ENCODE results near the gene CYP27A1. TPM values are rescaled to one million over a fixed set of nuclear protein-coding genes. Genes with fewer than 3 reads are reported as not detected.

CYP27A1 gene
- total and polyA plus RNA-seq, 4 donors: 112 to 354 (median 305) TPM

DNA sequence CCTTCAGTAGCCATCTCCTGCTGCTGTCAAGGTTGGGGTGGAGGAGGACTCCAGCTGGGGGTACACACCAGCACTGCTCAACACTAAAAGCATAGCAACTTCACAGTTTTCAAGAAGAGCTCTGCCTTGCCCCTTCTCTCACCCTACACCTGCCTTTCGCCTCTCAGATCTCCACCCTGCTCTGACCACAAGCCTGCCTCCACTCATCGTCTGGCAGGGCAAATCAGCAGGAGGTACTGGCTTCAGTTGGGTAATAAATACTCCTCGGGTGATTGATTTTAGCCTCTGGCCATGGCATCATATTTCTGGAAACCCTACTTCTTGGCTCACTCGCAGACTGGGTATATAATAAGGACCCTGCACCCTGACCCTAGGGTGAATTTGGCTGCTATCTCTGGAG, 52.7 kb downstream of the CYP27A1 start:
- DNase-seq (ENCODE audit: low spot score): no peak
- Histone ChIP-seq H3K27me3 (ENCODE audit: control insufficient read depth in 4 of 4, insufficient read depth in 4 of 4, low read length in 3 of 4) (no peaks in the 10 kb centered on the region), H3K27ac (ENCODE audit: low read depth in 1 of 2, low read length in 2 of 2) (no peak overlapping the region), H3K4me3 (ENCODE audit: low read depth in 1 of 3, low read length in 3 of 3) (no peak overlapping the region), H3K9me3 (ENCODE audit: control insufficient read depth in 4 of 4, low read length in 3 of 4) (peaks cover 0 to 4% (median 0%) of the 10 kb centered on the region in 4 donors), H3K36me3 (ENCODE audit: control insufficient read depth in 4 of 4, insufficient read depth in 3 of 4, low read depth in 1 of 4, low read length in 3 of 4) (no peaks in the 10 kb centered on the region), H3K9ac (ENCODE audit: low read depth in 1 of 2, low read length in 2 of 2) (no peak overlapping the region), H3K4me1 (ENCODE audit: control insufficient read depth in 4 of 4, insufficient read depth in 4 of 4, low read length in 3 of 4) (no peaks in the 10 kb centered on the region)
- 78% methylated on average over 4 of the region's 4 CpGs for WGBS
- TF ChIP-seq JUND (IDR thresholded peaks at IDR 0.05) (no peak), SP1 (IDR thresholded peaks at IDR 0.05) (no peak), RXRA (IDR thresholded peaks at IDR 0.05) (no peak), FOXA1 (IDR thresholded peaks at IDR 0.05) (no peak)
- TF ChIP-seq, protein P1, sequence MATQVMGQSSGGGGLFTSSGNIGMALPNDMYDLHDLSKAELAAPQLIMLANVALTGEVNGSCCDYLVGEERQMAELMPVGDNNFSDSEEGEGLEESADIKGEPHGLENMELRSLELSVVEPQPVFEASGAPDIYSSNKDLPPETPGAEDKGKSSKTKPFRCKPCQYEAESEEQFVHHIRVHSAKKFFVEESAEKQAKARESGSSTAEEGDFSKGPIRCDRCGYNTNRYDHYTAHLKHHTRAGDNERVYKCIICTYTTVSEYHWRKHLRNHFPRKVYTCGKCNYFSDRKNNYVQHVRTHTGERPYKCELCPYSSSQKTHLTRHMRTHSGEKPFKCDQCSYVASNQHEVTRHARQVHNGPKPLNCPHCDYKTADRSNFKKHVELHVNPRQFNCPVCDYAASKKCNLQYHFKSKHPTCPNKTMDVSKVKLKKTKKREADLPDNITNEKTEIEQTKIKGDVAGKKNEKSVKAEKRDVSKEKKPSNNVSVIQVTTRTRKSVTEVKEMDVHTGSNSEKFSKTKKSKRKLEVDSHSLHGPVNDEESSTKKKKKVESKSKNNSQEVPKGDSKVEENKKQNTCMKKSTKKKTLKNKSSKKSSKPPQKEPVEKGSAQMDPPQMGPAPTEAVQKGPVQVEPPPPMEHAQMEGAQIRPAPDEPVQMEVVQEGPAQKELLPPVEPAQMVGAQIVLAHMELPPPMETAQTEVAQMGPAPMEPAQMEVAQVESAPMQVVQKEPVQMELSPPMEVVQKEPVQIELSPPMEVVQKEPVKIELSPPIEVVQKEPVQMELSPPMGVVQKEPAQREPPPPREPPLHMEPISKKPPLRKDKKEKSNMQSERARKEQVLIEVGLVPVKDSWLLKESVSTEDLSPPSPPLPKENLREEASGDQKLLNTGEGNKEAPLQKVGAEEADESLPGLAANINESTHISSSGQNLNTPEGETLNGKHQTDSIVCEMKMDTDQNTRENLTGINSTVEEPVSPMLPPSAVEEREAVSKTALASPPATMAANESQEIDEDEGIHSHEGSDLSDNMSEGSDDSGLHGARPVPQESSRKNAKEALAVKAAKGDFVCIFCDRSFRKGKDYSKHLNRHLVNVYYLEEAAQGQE (IDR thresholded peaks at IDR 0.05): no peak

DNA sequence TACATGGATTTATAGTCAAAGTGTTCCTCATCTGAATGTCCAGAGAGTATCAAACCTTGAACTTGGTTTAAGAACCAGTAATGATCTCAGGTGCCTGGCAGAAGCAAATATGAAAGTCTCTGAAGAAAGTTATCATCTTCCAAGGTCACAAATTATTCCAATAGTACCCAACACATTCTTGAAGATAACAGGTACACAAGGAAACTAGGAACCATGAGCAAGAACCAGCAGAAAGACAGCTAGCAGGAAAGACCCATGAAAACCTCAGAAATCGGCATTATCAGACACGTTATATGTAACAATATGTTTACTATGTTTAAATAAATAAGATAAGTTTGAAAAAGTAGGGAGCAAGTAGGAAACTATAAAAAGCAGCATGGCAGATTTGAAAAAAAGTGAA, 55.5 kb downstream of the CYP27A1 start:
- Histone ChIP-seq H3K27ac (ENCODE audit: low read depth in 1 of 2, low read length in 2 of 2) (no peak overlapping the region), H3K4me1 (ENCODE audit: control insufficient read depth in 4 of 4, insufficient read depth in 4 of 4, low read length in 3 of 4) (no peaks in the 10 kb centered on the region), H3K9me3 (ENCODE audit: control insufficient read depth in 4 of 4, low read length in 3 of 4) (peaks cover 0 to 4% (median 0%) of the 10 kb centered on the region in 4 donors), H3K27me3 (ENCODE audit: control insufficient read depth in 4 of 4, insufficient read depth in 4 of 4, low read length in 3 of 4) (no peaks in the 10 kb centered on the region), H3K36me3 (ENCODE audit: control insufficient read depth in 4 of 4, insufficient read depth in 3 of 4, low read depth in 1 of 4, low read length in 3 of 4) (no peaks in the 10 kb centered on the region), H3K9ac (ENCODE audit: low read depth in 1 of 2, low read length in 2 of 2) (no peak overlapping the region), H3K4me3 (ENCODE audit: low read depth in 1 of 3, low read length in 3 of 3) (no peak overlapping the region)
- DNase-seq (ENCODE audit: low spot score): no peak
- TF ChIP-seq RXRA (IDR thresholded peaks at IDR 0.05) (no peak), JUND (IDR thresholded peaks at IDR 0.05) (no peak), HNF4A (conservative IDR thresholded peaks at IDR 0.05) (no peak), EGR1 (IDR thresholded peaks at IDR 0.05; ENCODE audit: low read depth in 2 of 2) (no peak), FOXA1 (IDR thresholded peaks at IDR 0.05) (no peak), NR2F2 (IDR thresholded peaks at IDR 0.05) (no peak)
- TF ChIP-seq, protein P2, sequence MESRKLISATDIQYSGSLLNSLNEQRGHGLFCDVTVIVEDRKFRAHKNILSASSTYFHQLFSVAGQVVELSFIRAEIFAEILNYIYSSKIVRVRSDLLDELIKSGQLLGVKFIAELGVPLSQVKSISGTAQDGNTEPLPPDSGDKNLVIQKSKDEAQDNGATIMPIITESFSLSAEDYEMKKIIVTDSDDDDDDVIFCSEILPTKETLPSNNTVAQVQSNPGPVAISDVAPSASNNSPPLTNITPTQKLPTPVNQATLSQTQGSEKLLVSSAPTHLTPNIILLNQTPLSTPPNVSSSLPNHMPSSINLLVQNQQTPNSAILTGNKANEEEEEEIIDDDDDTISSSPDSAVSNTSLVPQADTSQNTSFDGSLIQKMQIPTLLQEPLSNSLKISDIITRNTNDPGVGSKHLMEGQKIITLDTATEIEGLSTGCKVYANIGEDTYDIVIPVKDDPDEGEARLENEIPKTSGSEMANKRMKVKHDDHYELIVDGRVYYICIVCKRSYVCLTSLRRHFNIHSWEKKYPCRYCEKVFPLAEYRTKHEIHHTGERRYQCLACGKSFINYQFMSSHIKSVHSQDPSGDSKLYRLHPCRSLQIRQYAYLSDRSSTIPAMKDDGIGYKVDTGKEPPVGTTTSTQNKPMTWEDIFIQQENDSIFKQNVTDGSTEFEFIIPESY (IDR thresholded peaks at IDR 0.05): no peak
- TF ChIP-seq, protein P3, sequence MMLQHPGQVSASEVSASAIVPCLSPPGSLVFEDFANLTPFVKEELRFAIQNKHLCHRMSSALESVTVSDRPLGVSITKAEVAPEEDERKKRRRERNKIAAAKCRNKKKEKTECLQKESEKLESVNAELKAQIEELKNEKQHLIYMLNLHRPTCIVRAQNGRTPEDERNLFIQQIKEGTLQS (IDR thresholded peaks at IDR 0.05): no peak
- TF ChIP-seq, protein P4, sequence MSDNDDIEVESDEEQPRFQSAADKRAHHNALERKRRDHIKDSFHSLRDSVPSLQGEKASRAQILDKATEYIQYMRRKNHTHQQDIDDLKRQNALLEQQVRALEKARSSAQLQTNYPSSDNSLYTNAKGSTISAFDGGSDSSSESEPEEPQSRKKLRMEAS (IDR thresholded peaks at IDR 0.05): no peak
- WGBS: 86% methylated on average over 2 of the region's 2 CpGs

DNA sequence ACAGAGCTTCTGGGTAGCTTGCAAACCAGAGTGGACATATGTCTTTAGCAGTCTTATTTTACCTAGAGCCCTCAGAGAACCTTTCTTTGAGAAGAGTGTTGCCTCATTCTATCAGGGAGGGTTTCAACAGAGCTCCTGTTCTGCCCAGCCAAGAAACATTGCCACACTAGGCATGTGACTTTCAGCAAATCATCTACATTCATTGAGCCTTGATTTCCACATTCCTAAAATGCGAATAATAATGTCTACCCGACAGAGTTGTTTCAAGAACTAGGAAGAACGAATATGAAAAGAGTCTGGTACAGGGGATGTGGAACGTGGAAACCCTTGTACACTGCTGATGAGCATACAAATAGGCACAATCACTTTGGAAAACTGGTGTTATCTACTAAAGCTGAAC, 57.5 kb downstream of the CYP27A1 start:
- no peak overlapping the region for H3K27ac ChIP-seq (ENCODE audit: low read depth in 1 of 2, low read length in 2 of 2)
- WGBS: 71% methylated on average over 4 of the region's 4 CpGs
- no peaks in the 10 kb centered on the region for H3K27me3 ChIP-seq (ENCODE audit: control insufficient read depth in 4 of 4, insufficient read depth in 4 of 4, low read length in 3 of 4)
- no peaks in the 10 kb centered on the region for H3K4me1 ChIP-seq (ENCODE audit: control insufficient read depth in 4 of 4, insufficient read depth in 4 of 4, low read length in 3 of 4)
- no peak overlapping the region for H3K4me3 ChIP-seq (ENCODE audit: low read depth in 1 of 3, low read length in 3 of 3)
- H3K9me3 ChIP-seq (ENCODE audit: control insufficient read depth in 4 of 4, low read length in 3 of 4): peaks cover 0 to 4% (median 0%) of the 10 kb centered on the region in 4 donors
- no peak overlapping the region for H3K9ac ChIP-seq (ENCODE audit: low read depth in 1 of 2, low read length in 2 of 2)
- DNase-seq (ENCODE audit: low spot score): no peak
- TF ChIP-seq RAD21 (IDR thresholded peaks at IDR 0.05) (no peak), GABPA (IDR thresholded peaks at IDR 0.05 in 1 of 2, conservative IDR thresholded peaks at IDR 0.05 in 1 of 2) (no peak), FOXA1 (IDR thresholded peaks at IDR 0.05) (no peak), NR2F2 (IDR thresholded peaks at IDR 0.05) (no peak), HNF4G (IDR thresholded peaks at IDR 0.05) (no peak), SP1 (IDR thresholded peaks at IDR 0.05) (no peak)
- TF ChIP-seq, protein P1 (IDR thresholded peaks at IDR 0.05): no peak
- TF ChIP-seq, protein P3 (IDR thresholded peaks at IDR 0.05): no peak
- H3K36me3 ChIP-seq (ENCODE audit: control insufficient read depth in 4 of 4, insufficient read depth in 3 of 4, low read depth in 1 of 4, low read length in 3 of 4): no peaks in the 10 kb centered on the region
